ENCODE data around the gene MAOB.

Gene MAOB

DNA sequence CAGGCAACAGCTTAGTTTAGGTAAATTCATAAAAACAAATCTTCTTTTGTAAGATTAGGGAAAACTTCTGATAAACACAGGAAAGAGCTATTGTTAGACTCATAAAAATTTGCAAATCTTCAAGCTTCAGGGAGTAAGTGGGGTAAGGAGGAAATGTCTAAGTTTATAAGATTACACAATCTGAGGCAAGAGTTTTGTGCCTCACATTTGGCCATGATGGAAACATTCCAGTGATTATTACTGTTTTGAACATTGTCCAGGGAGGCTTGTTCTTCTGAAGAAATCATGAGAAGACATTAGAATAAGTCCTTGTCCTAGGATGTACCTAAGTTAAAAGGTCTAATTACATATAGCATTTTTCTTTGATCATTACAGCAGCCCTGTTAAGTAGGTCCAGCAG is 72.8 kb downstream of the MAOB start:
- no peaks in the 10 kb centered on the region for H3K36me3 ChIP-seq (ENCODE audit: insufficient read depth)
- H3K4me3 ChIP-seq (IDR thresholded peaks at IDR 0.05; ENCODE audit: insufficient read depth, low read depth, low read length) = no peak overlapping the region
- H2AFZ ChIP-seq (ENCODE audit: low read depth) = no peak overlapping the region
- H3K79me2 ChIP-seq (ENCODE audit: insufficient read depth, low read depth) = no peaks in the 10 kb centered on the region
- no peaks in the 10 kb centered on the region for H3K4me1 ChIP-seq (ENCODE audit: low read depth, poor library complexity, severe bottlenecking)
- H3K4me2 ChIP-seq = no peak overlapping the region
- no peak overlapping the region for H3K27ac ChIP-seq
- no peaks in the 10 kb centered on the region for H3K27me3 ChIP-seq (ENCODE audit: insufficient read depth, low read depth)
- TF ChIP-seq, protein P1, sequence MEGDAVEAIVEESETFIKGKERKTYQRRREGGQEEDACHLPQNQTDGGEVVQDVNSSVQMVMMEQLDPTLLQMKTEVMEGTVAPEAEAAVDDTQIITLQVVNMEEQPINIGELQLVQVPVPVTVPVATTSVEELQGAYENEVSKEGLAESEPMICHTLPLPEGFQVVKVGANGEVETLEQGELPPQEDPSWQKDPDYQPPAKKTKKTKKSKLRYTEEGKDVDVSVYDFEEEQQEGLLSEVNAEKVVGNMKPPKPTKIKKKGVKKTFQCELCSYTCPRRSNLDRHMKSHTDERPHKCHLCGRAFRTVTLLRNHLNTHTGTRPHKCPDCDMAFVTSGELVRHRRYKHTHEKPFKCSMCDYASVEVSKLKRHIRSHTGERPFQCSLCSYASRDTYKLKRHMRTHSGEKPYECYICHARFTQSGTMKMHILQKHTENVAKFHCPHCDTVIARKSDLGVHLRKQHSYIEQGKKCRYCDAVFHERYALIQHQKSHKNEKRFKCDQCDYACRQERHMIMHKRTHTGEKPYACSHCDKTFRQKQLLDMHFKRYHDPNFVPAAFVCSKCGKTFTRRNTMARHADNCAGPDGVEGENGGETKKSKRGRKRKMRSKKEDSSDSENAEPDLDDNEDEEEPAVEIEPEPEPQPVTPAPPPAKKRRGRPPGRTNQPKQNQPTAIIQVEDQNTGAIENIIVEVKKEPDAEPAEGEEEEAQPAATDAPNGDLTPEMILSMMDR (conservative IDR thresholded peaks at IDR 0.05; ENCODE audit: low read depth, low read length) = no peak
- H4K20me1 ChIP-seq (ENCODE audit: insufficient read depth) = no peaks in the 10 kb centered on the region
- H3K9ac ChIP-seq = no peak overlapping the region

DNA sequence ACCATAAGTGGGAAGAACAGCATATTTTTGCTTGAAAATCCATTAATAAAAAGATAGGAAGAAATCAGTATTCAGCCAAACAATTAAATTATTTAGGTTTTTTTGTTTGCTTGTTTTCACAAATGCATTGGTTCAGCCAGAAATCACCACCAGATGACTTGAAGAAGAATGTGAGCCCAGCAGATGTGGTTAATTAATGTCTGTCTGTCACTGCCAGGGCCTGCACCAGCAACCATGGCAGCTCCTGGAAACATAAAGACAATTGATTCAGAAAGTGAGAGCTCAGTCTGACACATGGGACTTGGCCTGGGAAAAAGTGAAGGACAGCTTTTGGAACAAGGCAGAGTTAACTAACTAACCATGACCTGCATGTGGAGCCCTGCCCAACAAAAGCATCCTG is 74.0 kb downstream of the MAOB start:
- H2AFZ ChIP-seq (ENCODE audit: low read depth) = no peak overlapping the region
- no peaks in the 10 kb centered on the region for H3K4me1 ChIP-seq (ENCODE audit: low read depth, poor library complexity, severe bottlenecking)
- TF ChIP-seq, protein P1 (conservative IDR thresholded peaks at IDR 0.05; ENCODE audit: low read depth, low read length) = no peak
- H4K20me1 ChIP-seq (ENCODE audit: insufficient read depth) = no peaks in the 10 kb centered on the region
- no peaks in the 10 kb centered on the region for H3K79me2 ChIP-seq (ENCODE audit: insufficient read depth, low read depth)
- H3K4me2 ChIP-seq = no peak overlapping the region
- no peak overlapping the region for H3K27ac ChIP-seq
- H3K4me3 ChIP-seq (IDR thresholded peaks at IDR 0.05; ENCODE audit: insufficient read depth, low read depth, low read length) = no peak overlapping the region
- H3K36me3 ChIP-seq (ENCODE audit: insufficient read depth) = no peaks in the 10 kb centered on the region
- H3K27me3 ChIP-seq (ENCODE audit: insufficient read depth, low read depth) = no peaks in the 10 kb centered on the region
- no peak overlapping the region for H3K9ac ChIP-seq

GRCh38 chrX:43805579-43805978 is 76.7 kb downstream of the MAOB start:
- TF ChIP-seq, protein P1 (conservative IDR thresholded peaks at IDR 0.05; ENCODE audit: low read depth, low read length) = no peak
- Histone ChIP-seq H3K27me3 (ENCODE audit: insufficient read depth, low read depth) (no peaks in the 10 kb centered on the region), H3K36me3 (ENCODE audit: insufficient read depth) (no peaks in the 10 kb centered on the region), H2AFZ (ENCODE audit: low read depth) (no peak overlapping the region), H3K9ac (no peak overlapping the region), H3K4me2 (no peak overlapping the region), H3K4me3 (IDR thresholded peaks at IDR 0.05; ENCODE audit: insufficient read depth, low read depth, low read length) (no peak overlapping the region), H3K4me1 (ENCODE audit: low read depth, poor library complexity, severe bottlenecking) (no peaks in the 10 kb centered on the region), H3K79me2 (ENCODE audit: insufficient read depth, low read depth) (no peaks in the 10 kb centered on the region), H3K27ac (no peak overlapping the region), H4K20me1 (ENCODE audit: insufficient read depth) (no peaks in the 10 kb centered on the region)

GRCh38 chrX:43804021-43804420 is 78.2 kb downstream of the MAOB start:
- Histone ChIP-seq H3K27ac (no peak overlapping the region), H3K4me1 (ENCODE audit: low read depth, poor library complexity, severe bottlenecking) (no peaks in the 10 kb centered on the region), H4K20me1 (ENCODE audit: insufficient read depth) (no peaks in the 10 kb centered on the region), H3K36me3 (ENCODE audit: insufficient read depth) (no peaks in the 10 kb centered on the region), H3K79me2 (ENCODE audit: insufficient read depth, low read depth) (no peaks in the 10 kb centered on the region), H2AFZ (ENCODE audit: low read depth) (no peak overlapping the region), H3K4me2 (no peak overlapping the region), H3K27me3 (ENCODE audit: insufficient read depth, low read depth) (no peaks in the 10 kb centered on the region), H3K4me3 (IDR thresholded peaks at IDR 0.05; ENCODE audit: insufficient read depth, low read depth, low read length) (no peak overlapping the region), H3K9ac (no peak overlapping the region)
- TF ChIP-seq, protein P1 (conservative IDR thresholded peaks at IDR 0.05; ENCODE audit: low read depth, low read length) = no peak
